ENCODE data around the gene NKAIN4.

NKAIN4 gene

GRCh38 chr20:63273635-63274380, 19.5 kb upstream of the NKAIN4 start:
- DNase-seq = peak; percentile 25

- DNase-seq = no peak
These were observed 18.9 kb upstream of the NKAIN4 start for GRCh38 chr20:63273059-63273579.

- peak; percentile 89 for DNase-seq
These were observed 18.1 kb upstream of the NKAIN4 start, which contains the start of gene ARFGAP1 for GRCh38 chr20:63272105-63273058. Gene ARFGAP1 (plus strand): TSS chr20:63272813. CDS start chr20:63275581, 2,768 bp downstream.

GRCh38 chr20:63270606-63271325, 16.5 kb upstream of the NKAIN4 start:
- DNase-seq = no peak

- DNase-seq = no peak
These were observed 15.5 kb upstream of the NKAIN4 start for GRCh38 chr20:63269724-63270123.

- DNase-seq = no peak
These were observed 14.6 kb upstream of the NKAIN4 start for GRCh38 chr20:63268671-63269439.

- no peak for DNase-seq
These were observed 14.0 kb upstream of the NKAIN4 start for GRCh38 chr20:63268256-63268655.

GRCh38 chr20:63267691-63268090, 13.4 kb upstream of the NKAIN4 start:
- no peak for DNase-seq

- DNase-seq = no peak
These were observed 11.7 kb upstream of the NKAIN4 start for GRCh38 chr20:63265891-63266515.

- no peak for DNase-seq
These were observed 10.3 kb upstream of the NKAIN4 start for GRCh38 chr20:63264519-63264918.

- no peak for DNase-seq
These were observed 9.7 kb upstream of the NKAIN4 start for GRCh38 chr20:63264000-63264399.

- no peak for DNase-seq
These were observed 8.6 kb upstream of the NKAIN4 start for GRCh38 chr20:63262836-63263235.

GRCh38 chr20:63261795-63262528, 7.7 kb upstream of the NKAIN4 start:
- DNase-seq = no peak

- no peak for DNase-seq
These were observed 7.0 kb upstream of the NKAIN4 start for GRCh38 chr20:63261060-63261794.

- no peak for DNase-seq
These were observed 6.3 kb upstream of the NKAIN4 start for GRCh38 chr20:63260521-63260920.

- no peak for DNase-seq
These were observed 5.6 kb upstream of the NKAIN4 start for GRCh38 chr20:63259734-63260460.

- DNase-seq = no peak
These were observed 4.5 kb upstream of the NKAIN4 start for GRCh38 chr20:63258781-63259180.

- no peak for DNase-seq
These were observed 3.4 kb upstream of the NKAIN4 start for GRCh38 chr20:63257629-63258028.

GRCh38 chr20:63256954-63257353, 2.7 kb upstream of the NKAIN4 start:
- DNase-seq = no peak

All from amniotic stem cell (primary cell).